ENCODE data around the gene NAGK. TPM values are rescaled to one million over a fixed set of nuclear protein-coding genes. Genes with fewer than 3 reads are reported as not detected.

The NAGK gene
- total RNA-seq, 2 experiments from 2014 or later, result 97.8 to 211 TPM

- DNase-seq (ENCODE audit: low spot score), result no peak
- TF ChIP-seq CTCF (conservative IDR thresholded peaks at IDR 0.05; ENCODE audit: low read length) (no peak), EZH2phosphoT487 (IDR thresholded peaks at IDR 0.05; ENCODE audit: borderline replicate concordance, low read depth, low read length) (no peak)
- H3K79me2 ChIP-seq (ENCODE audit: insufficient read depth, low read depth, low read length), result peaks cover 4% of the 10 kb centered on the region; the same call in 1 of the 2 replicates
- no TSS peak for BruUV-seq (replicated peaks)
- no peaks in the 10 kb centered on the region for H3K4me1 ChIP-seq (ENCODE audit: insufficient read depth, low read length, poor library complexity, severe bottlenecking)
- H3K9me2 ChIP-seq (ENCODE audit: insufficient read depth, low read length), result no peaks in the 10 kb centered on the region
- ChIA-PET CTCF (ENCODE audit: unreplicated experiment) (no interaction called here), POLR2A (interaction anchor here (0.8 kb wide), 1 partner anchor 9 kb away, joined by 3 read pairs; no protein-coding TSS in a partner anchor)
- no peak overlapping the region for H3K27ac ChIP-seq (ENCODE audit: low read depth, low read length, poor library complexity, severe bottlenecking)
- peaks cover 75% of the 10 kb centered on the region for H3K36me3 ChIP-seq (ENCODE audit: insufficient read depth, low read length)
- H4K20me1 ChIP-seq (ENCODE audit: insufficient read depth, low read length), result no peaks in the 10 kb centered on the region
- H3K9me3 ChIP-seq (ENCODE audit: low read length), result no peaks in the 10 kb centered on the region
- intact Hi-C loops (cut with micrococcal nuclease; ENCODE audit: unreplicated experiment), result no loop called here
- no peak overlapping the region for H2AFZ ChIP-seq (ENCODE audit: low read length)
- H3K4me3 ChIP-seq (ENCODE audit: low read depth, low read length, poor library complexity, severe bottlenecking), result no peak overlapping the region
- no peak overlapping the region for H3K4me2 ChIP-seq (ENCODE audit: low read length)
Observed at GRCh38 chr2:71120195-71120594, 51.7 kb downstream of the NAGK start.

GRCh38 chr2:71121479-71121878, 53.0 kb downstream of the NAGK start:
- ChIA-PET CTCF (ENCODE audit: unreplicated experiment) (no interaction called here), POLR2A (interaction anchor here (1.4 kb wide), 1 partner anchor 10 kb away, joined by 5 read pairs; no protein-coding TSS in a partner anchor)
- Histone ChIP-seq H3K4me2 (ENCODE audit: low read length) (no peak overlapping the region), H3K4me3 (ENCODE audit: low read depth, low read length, poor library complexity, severe bottlenecking) (no peak overlapping the region), H3K9me3 (ENCODE audit: low read length) (no peaks in the 10 kb centered on the region), H3K9me2 (ENCODE audit: insufficient read depth, low read length) (no peaks in the 10 kb centered on the region), H4K20me1 (ENCODE audit: insufficient read depth, low read length) (no peaks in the 10 kb centered on the region), H2AFZ (ENCODE audit: low read length) (no peak overlapping the region), H3K36me3 (ENCODE audit: insufficient read depth, low read length) (peaks cover 73% of the 10 kb centered on the region), H3K4me1 (ENCODE audit: insufficient read depth, low read length, poor library complexity, severe bottlenecking) (no peaks in the 10 kb centered on the region), H3K79me2 (ENCODE audit: insufficient read depth, low read depth, low read length) (peaks cover 13% of the 10 kb centered on the region; the same call in 1 of the 2 replicates), H3K27ac (ENCODE audit: low read depth, low read length, poor library complexity, severe bottlenecking) (no peak overlapping the region)
- TF ChIP-seq CTCF (conservative IDR thresholded peaks at IDR 0.05; ENCODE audit: low read length) (no peak), EZH2phosphoT487 (IDR thresholded peaks at IDR 0.05; ENCODE audit: borderline replicate concordance, low read depth, low read length) (no peak)
- DNase-seq (ENCODE audit: low spot score), result no peak
- BruUV-seq (replicated peaks), result no TSS peak
- intact Hi-C loops (cut with micrococcal nuclease; ENCODE audit: unreplicated experiment), result no loop called here

GRCh38 chr2:71122387-71123298, 54.2 kb downstream of the NAGK start:
- Histone ChIP-seq H4K20me1 (ENCODE audit: insufficient read depth, low read length) (no peaks in the 10 kb centered on the region), H3K4me3 (ENCODE audit: low read depth, low read length, poor library complexity, severe bottlenecking) (no peak overlapping the region), H3K79me2 (ENCODE audit: insufficient read depth, low read depth, low read length) (peaks cover 24% of the 10 kb centered on the region), H3K9me2 (ENCODE audit: insufficient read depth, low read length) (no peaks in the 10 kb centered on the region), H3K9me3 (ENCODE audit: low read length) (no peaks in the 10 kb centered on the region), H3K36me3 (ENCODE audit: insufficient read depth, low read length) (peaks cover 71% of the 10 kb centered on the region), H3K4me1 (ENCODE audit: insufficient read depth, low read length, poor library complexity, severe bottlenecking) (peaks cover 3% of the 10 kb centered on the region), H2AFZ (ENCODE audit: low read length) (no peak overlapping the region), H3K4me2 (ENCODE audit: low read length) (no peak overlapping the region), H3K27ac (ENCODE audit: low read depth, low read length, poor library complexity, severe bottlenecking) (no peak overlapping the region)
- BruUV-seq (replicated peaks), result no TSS peak
- intact Hi-C loops (cut with micrococcal nuclease; ENCODE audit: unreplicated experiment), result no loop called here
- CTCF ChIA-PET (ENCODE audit: unreplicated experiment), result no interaction called here
- POLR2A ChIA-PET, result no interaction called here
- TF ChIP-seq EZH2phosphoT487 (IDR thresholded peaks at IDR 0.05; ENCODE audit: borderline replicate concordance, low read depth, low read length) (no peak), CTCF (conservative IDR thresholded peaks at IDR 0.05; ENCODE audit: low read length) (no peak)
- DNase-seq (ENCODE audit: low spot score), result no peak

All from OCI-LY7 (cell line).